Aorta (tissue), 5 donors: Measurements from ENCODE around the gene CCDC43. TPM values are rescaled to one million over a fixed set of nuclear protein-coding genes. Genes with fewer than 3 reads are reported as not detected.
"Not testable (repeated sequence)": the region's sequence is repeated elsewhere in the genome, so short reads cannot be mapped to it uniquely, and the experiment has no call there.

Experiments
- ATAC-seq: fragments of 200-7000 bp; cut with Tn5 transposase; one replicate; pipeline ENCODE4 v1.9.1; 2022; ENCODE audit warnings: moderate library complexity; ENCODE audit not compliant: low FRiP score
- DNase-seq, 2 donors: peaks; one replicate each; pipeline ENCODE4 v3.0.0-alpha.2; 2020
- H3K27ac ChIP-seq, 2 donors: one replicate each; pipeline ENCODE4 v1.5.1; 2013; ENCODE audit warnings: low read length in 2 of 2, mild to moderate bottlenecking in 2 of 2, moderate library complexity in 2 of 2, control low read depth in 1 of 2, inconsistent platforms in 1 of 2, low read depth in 1 of 2
- H3K27me3 ChIP-seq, 2 donors: one replicate each; pipeline ENCODE4 v1.6.1; 2013; ENCODE audit warnings: control low read depth in 1 of 2, low read length in 1 of 2, mild to moderate bottlenecking in 1 of 2, moderate library complexity in 1 of 2; ENCODE audit not compliant: insufficient read depth in 2 of 2, control insufficient read depth in 1 of 2
- H3K36me3 ChIP-seq, 2 donors: one replicate each; pipeline ENCODE4 v1.6.1; 2013; ENCODE audit warnings: control low read depth in 1 of 2, low read length in 1 of 2, mild to moderate bottlenecking in 1 of 2; ENCODE audit not compliant: insufficient read depth in 2 of 2, control insufficient read depth in 1 of 2
- H3K4me1 ChIP-seq, 2 donors: one replicate each; pipeline ENCODE4 v1.6.1; 2013; ENCODE audit warnings: low read length in 2 of 2, control low read depth in 1 of 2, mild to moderate bottlenecking in 1 of 2, moderate library complexity in 1 of 2; ENCODE audit not compliant: insufficient read depth in 2 of 2, control insufficient read depth in 1 of 2
- H3K4me3 ChIP-seq, 2 donors: one replicate each; pipeline ENCODE4 v1.5.1; 2013; ENCODE audit warnings: low read length in 2 of 2, control low read depth in 1 of 2, mild to moderate bottlenecking in 1 of 2
- H3K9me3 ChIP-seq: one replicate; pipeline ENCODE4 v1.6.1; 2013; ENCODE audit warnings: mild to moderate bottlenecking, low read length; ENCODE audit not compliant: control insufficient read depth
- WGBS, 2 donors: extraction: QIAGEN DNeasy Blood & Tissue Kit; methylation state at CpG; one replicate each; pipeline ENCODE4 v1.1.7; 2013; 5-methylcytosine and 5-hydroxymethylcytosine counted together
- intact Hi-C, 2 donors: fragments of 100-400 bp; cut with DNase I; formaldehyde crosslinking; loops; one replicate each; pipeline versions ENCODE4 v1.14.2 to v1.15.0; 2022
- long read RNA-seq, 2 donors: library from polyadenylated mRNA; unstranded; transcript quantifications; one replicate each; pipeline ENCODE4 v2.0.0, GENCODE V29; 2020 to 2021
- polyA plus RNA-seq, 2 donors: library from polyadenylated mRNA; stranded (reverse); fragments of 200-250 nt; gene quantifications; one replicate each; pipeline ENCODE4 v1.2.3, GENCODE V29; 2013
- total RNA-seq, 2 donors: library from RNA; stranded (reverse); fragmentation: NEBNext Ultra II Directional; extraction: Animal tissue kit (Norgen Biotek cat#: 25700); gene quantifications; one replicate each; pipeline ENCODE4 v1.2.1, GENCODE V29; 2021
- donor health status: healthy with polysubstance abuse.
- donor health status: Bipolar disorder and iron deficiency.
- donor health status: DM: no; HTN: no; CAD: no.
- donor health status: DM: no; HTN: no; CAD: no.
- donor health status: DM: yes; HTN: yes; CAD: no.

The CCDC43 gene, protein sequence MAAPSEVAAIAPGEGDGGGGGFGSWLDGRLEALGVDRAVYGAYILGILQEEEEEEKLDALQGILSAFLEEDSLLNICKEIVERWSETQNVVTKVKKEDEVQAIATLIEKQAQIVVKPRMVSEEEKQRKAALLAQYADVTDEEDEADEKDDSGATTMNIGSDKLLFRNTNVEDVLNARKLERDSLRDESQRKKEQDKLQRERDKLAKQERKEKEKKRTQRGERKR
- total RNA-seq (10 to 100 TPM; 15.4 to 16.1 TPM), polyA plus RNA-seq (10 to 100 TPM in 1 of 2 donors, 1 to 10 TPM in 1; 9.6 to 12.6 TPM)
- long read RNA-seq, donor 1, transcript CCDC43-202 (4 exons, 2,058 nt) = minor isoform, 11 of 48 reads
- long read RNA-seq, donor 1, transcript CCDC43-201 (5 exons, 2,082 nt) = major isoform, 30 of 48 reads
- long read RNA-seq, donor 1, partial matches to known transcripts = 2 of 48 reads
- long read RNA-seq, donor 1, other reads (novel, unspliced or antisense) = 5 of 48 reads
- long read RNA-seq, donor 2, transcript CCDC43-201 (5 exons, 2,082 nt) = major isoform, 5 of 7 reads
- long read RNA-seq, donor 2, partial matches to known transcripts = 0 of 7 reads
- long read RNA-seq, donor 2, other reads (novel, unspliced or antisense) = 1 of 7 reads

GRCh38 chr17:44689477-44690217 is at the start of gene CCDC43:
Gene CCDC43 (minus strand): TSS chr17:44689776. CDS start chr17:44689753, 23 bp downstream.
- Histone ChIP-seq H3K36me3 (no peaks in the 10 kb centered on the region), H3K4me3 (peak within 1 kb of the TSS; percentile 72 to 83), H3K27ac (peak within 1 kb of the TSS in 1 of 2 donors; percentile 91), H3K27me3 (no peaks in the 10 kb centered on the region), H3K4me1 (no peaks in the 10 kb centered on the region), H3K9me3 (no peaks in the 10 kb centered on the region)
- DNase-seq (peak; percentile 92 to 97), ATAC-seq (peak; percentile 98)
- intact Hi-C loops = no loop called here
- WGBS, 2 donors = 0 to 1% methylated on average over 51 of the region's 51 CpGs

DNA sequence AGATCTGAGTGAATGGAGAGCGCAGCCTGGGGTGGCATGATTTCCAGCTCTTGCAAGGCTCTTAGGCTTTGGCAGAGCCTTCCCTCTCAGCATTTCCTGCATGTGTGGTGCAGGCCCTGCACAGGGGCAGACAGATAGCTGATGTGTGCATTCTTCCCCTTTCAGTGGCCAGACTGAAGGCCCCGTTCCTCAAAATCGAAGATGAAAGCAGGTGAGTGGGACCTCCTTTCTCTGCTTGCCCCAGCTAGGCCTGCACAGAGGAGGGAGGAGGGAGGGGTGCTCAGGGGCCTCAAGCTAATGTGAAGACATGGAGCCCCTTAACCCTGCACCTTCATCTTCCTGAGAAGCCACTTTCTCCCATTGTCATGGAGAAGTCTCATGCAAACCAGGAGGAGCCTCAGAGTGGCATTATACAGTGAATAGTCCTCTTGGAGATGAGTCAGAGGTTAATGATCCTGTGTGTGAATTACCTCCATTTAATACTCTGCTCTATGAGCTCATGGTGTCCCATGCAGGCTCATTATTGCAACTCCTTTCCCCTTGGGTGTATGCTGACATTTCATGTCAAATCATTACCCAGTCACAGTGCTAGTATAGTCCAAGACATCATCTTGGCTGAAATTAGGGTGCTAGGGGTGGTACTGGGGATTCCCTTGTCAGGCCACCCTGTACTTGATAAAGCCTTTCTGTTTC is 48.8 kb upstream of the CCDC43 start:
- WGBS, 2 donors = 90 to 97% methylated on average over 3 of the region's 3 CpGs
- Histone ChIP-seq H3K36me3 (peaks cover 0 to 2% of the 10 kb centered on the region in 2 donors), H3K27me3 (no peaks in the 10 kb centered on the region), H3K4me3 (no peak overlapping the region), H3K9me3 (no peaks in the 10 kb centered on the region), H3K27ac (no peak overlapping the region), H3K4me1 (no peaks in the 10 kb centered on the region)
- DNase-seq = peak in 1 of 2 donors; percentile 22
- intact Hi-C loops = no loop called here
- ATAC-seq = no peak

DNA sequence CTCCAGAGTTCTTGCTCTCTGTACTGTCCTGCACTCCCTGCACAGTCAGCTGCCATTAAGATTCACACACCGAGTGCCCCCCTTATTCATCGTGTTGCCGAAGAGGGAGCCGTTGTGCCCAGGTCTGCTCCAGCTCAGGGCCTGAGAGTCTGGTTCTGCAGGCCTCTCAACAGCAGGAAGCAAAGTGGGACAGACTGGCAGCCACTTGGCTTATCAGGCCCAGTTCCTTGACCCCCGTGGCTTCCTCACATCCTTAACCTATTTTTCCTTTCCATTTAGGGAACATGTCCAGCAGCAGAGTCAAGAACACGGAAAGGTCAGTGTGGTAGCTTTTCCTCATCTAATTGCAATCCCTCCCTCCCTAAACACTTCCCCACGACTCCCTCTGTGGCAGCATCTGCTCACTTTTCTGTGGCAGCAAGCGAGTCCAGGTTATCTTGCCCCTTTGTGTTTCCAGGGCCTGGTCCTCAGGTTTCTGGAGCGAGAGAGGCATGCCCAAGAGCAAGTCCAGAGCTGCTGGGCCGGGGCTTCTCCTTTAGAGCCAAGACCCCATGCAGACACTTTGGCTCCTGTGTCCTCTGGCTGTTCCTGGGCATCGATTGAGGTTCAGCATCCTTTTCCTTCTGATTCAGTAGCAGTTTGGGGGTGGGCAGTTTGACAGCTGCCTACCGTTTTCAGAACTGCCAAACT is 47.1 kb upstream of the CCDC43 start:
- ATAC-seq (no peak), DNase-seq (no peak)
- no peak overlapping the region for H3K27ac ChIP-seq
- H3K4me1 ChIP-seq = no peaks in the 10 kb centered on the region
- H3K4me3 ChIP-seq = no peak overlapping the region
- H3K9me3 ChIP-seq = no peaks in the 10 kb centered on the region
- H3K36me3 ChIP-seq = peaks cover 0 to 2% of the 10 kb centered on the region in 2 donors
- no peaks in the 10 kb centered on the region for H3K27me3 ChIP-seq
- 87 to 89% methylated on average over 12 of the region's 12 CpGs for WGBS, 2 donors
- intact Hi-C loops = no loop called here

- no peaks in the 10 kb centered on the region for H3K9me3 ChIP-seq
- no peak overlapping the region for H3K27ac ChIP-seq
- no peak overlapping the region for H3K4me3 ChIP-seq
- peaks cover 0 to under 1% of the 10 kb centered on the region in 2 donors for H3K36me3 ChIP-seq
- H3K4me1 ChIP-seq = no peaks in the 10 kb centered on the region
- intact Hi-C loops = no loop called here
- no peak for DNase-seq
- WGBS, 2 donors = 69 to 77% methylated on average over 2 of the region's 2 CpGs
- ATAC-seq = no peak
- no peaks in the 10 kb centered on the region for H3K27me3 ChIP-seq
These were observed 44.7 kb upstream of the CCDC43 start for GRCh38 chr17:44734272-44734671.

DNA sequence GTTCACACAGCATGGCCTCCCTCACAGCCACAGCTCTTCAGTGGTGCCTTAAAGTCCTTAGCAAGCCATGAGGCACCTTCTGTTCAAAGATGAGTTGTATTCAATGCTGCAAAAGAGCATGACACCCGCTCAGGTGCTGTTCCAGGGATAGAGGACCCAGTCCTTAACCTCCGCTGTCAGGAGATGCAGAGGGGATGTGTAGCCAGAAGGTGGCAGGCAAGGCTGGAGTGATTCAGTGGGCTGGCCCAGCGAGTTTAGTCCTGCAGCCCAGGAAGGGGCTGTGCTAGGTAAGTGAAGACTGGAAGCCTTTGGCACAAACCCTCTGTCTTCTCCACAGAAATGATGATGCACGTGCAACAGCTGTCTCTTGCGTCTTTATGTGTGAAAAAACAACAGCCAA is 44.2 kb upstream of the CCDC43 start:
- Histone ChIP-seq H3K27me3 (no peaks in the 10 kb centered on the region), H3K27ac (no peak overlapping the region), H3K9me3 (no peaks in the 10 kb centered on the region), H3K4me3 (no peak overlapping the region), H3K36me3 (no peaks in the 10 kb centered on the region), H3K4me1 (no peaks in the 10 kb centered on the region)
- WGBS, 2 donors = 77 to 78% methylated on average over 5 of the region's 5 CpGs
- DNase-seq (no peak), ATAC-seq (no peak)
- intact Hi-C loops = no loop called here

GRCh38 chr17:44726121-44726520 is 36.5 kb upstream of the CCDC43 start:
- DNase-seq, H3K4me3 ChIP-seq, H3K27ac ChIP-seq, intact Hi-C loops, H3K9me3 ChIP-seq, ATAC-seq, H3K27me3 ChIP-seq, H3K4me1 ChIP-seq, H3K36me3 ChIP-seq: not testable (repeated sequence)
- 94 to 95% methylated on average over 6 of the region's 6 CpGs for WGBS, 2 donors

GRCh38 chr17:44722254-44722653 is 32.7 kb upstream of the CCDC43 start:
- Histone ChIP-seq H3K27ac (no peak overlapping the region), H3K4me1 (no peaks in the 10 kb centered on the region), H3K9me3 (no peaks in the 10 kb centered on the region), H3K36me3 (no peaks in the 10 kb centered on the region), H3K27me3 (no peaks in the 10 kb centered on the region), H3K4me3 (no peak overlapping the region)
- DNase-seq (no peak), ATAC-seq (no peak)
- intact Hi-C loops = no loop called here
- WGBS, 2 donors = 88 to 89% methylated on average over 5 of the region's 5 CpGs

GRCh38 chr17:44719444-44719843 is 29.9 kb upstream of the CCDC43 start:
- Histone ChIP-seq H3K27me3 (no peaks in the 10 kb centered on the region), H3K27ac (no peak overlapping the region), H3K4me1 (no peaks in the 10 kb centered on the region), H3K4me3 (no peak overlapping the region), H3K9me3 (no peaks in the 10 kb centered on the region), H3K36me3 (no peaks in the 10 kb centered on the region)
- intact Hi-C loops = no loop called here
- ATAC-seq = no peak
- no peak for DNase-seq
- WGBS, 2 donors = 98 to 100% methylated on average over 1 of the region's 1 CpG
